Activated CD4-positive, alpha-beta T cell treated with anti-CD3 and anti-CD28 coated beads, Interleukin-2, amount 10 ng/mL, durations not matched to agents 7 days and 5 days (primary cell): ENCODE results near the gene ENPP3. TPM values are rescaled to one million over a fixed set of nuclear protein-coding genes. Genes with fewer than 3 reads are reported as not detected.

Experiments used
- CTCF ChIA-PET: fragments of 350-600 bp; sonication (Branson Sonifier 250); formaldehyde crosslinking; loops from one replicate; lab custom pipeline; 2021; ENCODE audit warnings: antibody characterized with exemption; lab: Charles Lee
- POLR2A ChIA-PET: fragments of 350-600 bp; sonication (Branson Sonifier 250); formaldehyde crosslinking; loops from one replicate; lab custom pipeline; 2021; ENCODE audit warnings: antibody characterized with exemption; lab: Charles Lee
- DNase-seq: peaks from one replicate; pipeline ENCODE4 v3.0.0-alpha.2; 2020
- H3K27ac Mint-ChIP-seq: one replicate; pipeline ENCODE4 v1.8.0; 2021; ENCODE audit warnings: mild to moderate bottlenecking, moderate library complexity, mixed read lengths
- H3K27me3 Mint-ChIP-seq: one replicate; pipeline ENCODE4 v1.8.0; 2021; ENCODE audit warnings: mixed read lengths
- H3K36me3 Mint-ChIP-seq: one replicate; pipeline ENCODE4 v1.8.0; 2021; ENCODE audit warnings: low read depth, mixed read lengths
- H3K4me1 Mint-ChIP-seq: one replicate; pipeline ENCODE4 v1.8.0; 2021; ENCODE audit warnings: mixed read lengths
- H3K4me3 Mint-ChIP-seq: one replicate; pipeline ENCODE4 v1.8.0; 2021; ENCODE audit warnings: mild to moderate bottlenecking, moderate library complexity, mixed read lengths
- H3K9me3 Mint-ChIP-seq: one replicate; pipeline ENCODE4 v1.8.0; 2021; ENCODE audit warnings: mixed read lengths
- total RNA-seq, 2 experiments: library from RNA; stranded (reverse); gene quantifications; one replicate each; pipeline ENCODE4 v1.2.3, GENCODE V29; 2021

ENPP3 gene
- total RNA-seq, 2 experiments from 2014 or later, result 0.19 to 0.35 TPM

- H3K27ac Mint-ChIP-seq, result no peak overlapping the region
- no peaks in the 10 kb centered on the region for H3K4me1 Mint-ChIP-seq
- ChIA-PET CTCF (no interaction called here), POLR2A (no interaction called here)
- no peak overlapping the region for H3K4me3 Mint-ChIP-seq
- peaks cover 11% of the 10 kb centered on the region for H3K27me3 Mint-ChIP-seq
- DNase-seq, result no peak
- H3K36me3 Mint-ChIP-seq, result no peaks in the 10 kb centered on the region
- no peaks in the 10 kb centered on the region for H3K9me3 Mint-ChIP-seq
These were observed 129.5 kb downstream of the ENPP3 start for GRCh38 chr6:131766631-131767030.

GRCh38 chr6:131768964-131769363 is 131.9 kb downstream of the ENPP3 start:
- H3K4me1 Mint-ChIP-seq, result no peaks in the 10 kb centered on the region
- no peak overlapping the region for H3K4me3 Mint-ChIP-seq
- no peaks in the 10 kb centered on the region for H3K36me3 Mint-ChIP-seq
- CTCF ChIA-PET, result no interaction called here
- H3K27ac Mint-ChIP-seq, result no peak overlapping the region
- H3K27me3 Mint-ChIP-seq, result peaks cover 13% of the 10 kb centered on the region
- POLR2A ChIA-PET, result no interaction called here
- H3K9me3 Mint-ChIP-seq, result no peaks in the 10 kb centered on the region
- no peak for DNase-seq

GRCh38 chr6:131769385-131770141 is 132.5 kb downstream of the ENPP3 start:
- ChIA-PET POLR2A (no interaction called here), CTCF (no interaction called here)
- DNase-seq, result no peak
- H3K9me3 Mint-ChIP-seq, result no peaks in the 10 kb centered on the region
- H3K36me3 Mint-ChIP-seq, result no peaks in the 10 kb centered on the region
- H3K27ac Mint-ChIP-seq, result no peak overlapping the region
- peaks cover 13% of the 10 kb centered on the region for H3K27me3 Mint-ChIP-seq
- no peak overlapping the region for H3K4me3 Mint-ChIP-seq
- H3K4me1 Mint-ChIP-seq, result no peaks in the 10 kb centered on the region

- no peak for DNase-seq
- Mint-ChIP-seq H3K27me3 (peaks cover 11% of the 10 kb centered on the region), H3K9me3 (no peaks in the 10 kb centered on the region), H3K4me3 (no peak overlapping the region), H3K36me3 (no peaks in the 10 kb centered on the region), H3K27ac (no peak overlapping the region), H3K4me1 (no peaks in the 10 kb centered on the region)
- ChIA-PET POLR2A (no interaction called here), CTCF (no interaction called here)
These were observed 133.7 kb downstream of the ENPP3 start for GRCh38 chr6:131770776-131771175.

GRCh38 chr6:131773284-131773950 is 136.3 kb downstream of the ENPP3 start:
- no peak for DNase-seq
- POLR2A ChIA-PET, result no interaction called here
- Mint-ChIP-seq H3K4me1 (no peaks in the 10 kb centered on the region), H3K36me3 (no peaks in the 10 kb centered on the region), H3K27ac (no peak overlapping the region), H3K4me3 (no peak overlapping the region), H3K27me3 (peaks cover 13% of the 10 kb centered on the region), H3K9me3 (no peaks in the 10 kb centered on the region)
- CTCF ChIA-PET, result no interaction called here

- POLR2A ChIA-PET, result no interaction called here
- no peaks in the 10 kb centered on the region for H3K4me1 Mint-ChIP-seq
- H3K9me3 Mint-ChIP-seq, result no peaks in the 10 kb centered on the region
- H3K27ac Mint-ChIP-seq, result no peak overlapping the region
- peaks cover 13% of the 10 kb centered on the region for H3K27me3 Mint-ChIP-seq
- CTCF ChIA-PET, result no interaction called here
- H3K4me3 Mint-ChIP-seq, result no peak overlapping the region
- no peak for DNase-seq
- no peaks in the 10 kb centered on the region for H3K36me3 Mint-ChIP-seq
These were observed 138.8 kb downstream of the ENPP3 start for GRCh38 chr6:131775886-131776285.

GRCh38 chr6:131776985-131777384 is 139.9 kb downstream of the ENPP3 start:
- no peak overlapping the region for H3K27ac Mint-ChIP-seq
- ChIA-PET CTCF (no interaction called here), POLR2A (no interaction called here)

GRCh38 chr6:131778169-131778568 is 141.1 kb downstream of the ENPP3 start:
- Mint-ChIP-seq H3K9me3 (no peaks in the 10 kb centered on the region), H3K27me3 (peaks cover 6% of the 10 kb centered on the region), H3K27ac (no peak overlapping the region), H3K4me1 (no peaks in the 10 kb centered on the region), H3K36me3 (no peaks in the 10 kb centered on the region), H3K4me3 (no peak overlapping the region)
- ChIA-PET POLR2A (no interaction called here), CTCF (no interaction called here)
- DNase-seq, result no peak

More at GRCh38 chr6:131776985-131777384, 139.9 kb downstream of the ENPP3 start:
- H3K9me3 Mint-ChIP-seq, result no peaks in the 10 kb centered on the region
- peaks cover 10% of the 10 kb centered on the region for H3K27me3 Mint-ChIP-seq
- no peak for DNase-seq
- no peak overlapping the region for H3K4me3 Mint-ChIP-seq
- H3K36me3 Mint-ChIP-seq, result no peaks in the 10 kb centered on the region
- H3K4me1 Mint-ChIP-seq, result no peaks in the 10 kb centered on the region

GRCh38 chr6:131779304-131779703 is 142.2 kb downstream of the ENPP3 start:
- POLR2A ChIA-PET, result no interaction called here
- CTCF ChIA-PET, result no interaction called here
- no peaks in the 10 kb centered on the region for H3K9me3 Mint-ChIP-seq
- H3K4me3 Mint-ChIP-seq, result no peak overlapping the region
- no peak for DNase-seq
- H3K27me3 Mint-ChIP-seq, result peaks cover 6% of the 10 kb centered on the region
- no peak overlapping the region for H3K27ac Mint-ChIP-seq
- H3K4me1 Mint-ChIP-seq, result no peaks in the 10 kb centered on the region
- no peaks in the 10 kb centered on the region for H3K36me3 Mint-ChIP-seq

GRCh38 chr6:131780600-131780999 is 143.5 kb downstream of the ENPP3 start:
- H3K27me3 Mint-ChIP-seq, result peaks cover 8% of the 10 kb centered on the region
- H3K4me3 Mint-ChIP-seq, result no peak overlapping the region
- POLR2A ChIA-PET, result no interaction called here

GRCh38 chr6:131781687-131782086 is 144.6 kb downstream of the ENPP3 start:
- POLR2A ChIA-PET, result no interaction called here
- no peaks in the 10 kb centered on the region for H3K9me3 Mint-ChIP-seq
- no peak overlapping the region for H3K27ac Mint-ChIP-seq
- CTCF ChIA-PET, result interaction anchor here (0.6 kb wide), 1 partner anchor 757 kb away, joined by 3 read pairs; no protein-coding TSS in a partner anchor
- H3K4me1 Mint-ChIP-seq, result no peaks in the 10 kb centered on the region
- no peaks in the 10 kb centered on the region for H3K36me3 Mint-ChIP-seq
- DNase-seq, result no peak
- H3K27me3 Mint-ChIP-seq, result peaks cover 9% of the 10 kb centered on the region
- no peak overlapping the region for H3K4me3 Mint-ChIP-seq

More at GRCh38 chr6:131780600-131780999, 143.5 kb downstream of the ENPP3 start:
- CTCF ChIA-PET, result no interaction called here
- Mint-ChIP-seq H3K27ac (no peak overlapping the region), H3K4me1 (no peaks in the 10 kb centered on the region), H3K9me3 (no peaks in the 10 kb centered on the region), H3K36me3 (no peaks in the 10 kb centered on the region)
- DNase-seq, result no peak

- POLR2A ChIA-PET, result no interaction called here
These were observed 145.7 kb downstream of the ENPP3 start for GRCh38 chr6:131782764-131783163.

GRCh38 chr6:131784561-131784960 is 147.5 kb downstream of the ENPP3 start:
- ChIA-PET POLR2A (no interaction called here), CTCF (no interaction called here)
- Mint-ChIP-seq H3K27ac (no peak overlapping the region), H3K36me3 (no peaks in the 10 kb centered on the region), H3K27me3 (peaks cover 11% of the 10 kb centered on the region), H3K9me3 (no peaks in the 10 kb centered on the region), H3K4me3 (no peak overlapping the region), H3K4me1 (peaks cover 5% of the 10 kb centered on the region)
- DNase-seq, result no peak

More at GRCh38 chr6:131782764-131783163, 145.7 kb downstream of the ENPP3 start:
- Mint-ChIP-seq H3K27me3 (peaks cover 9% of the 10 kb centered on the region), H3K4me3 (no peak overlapping the region), H3K4me1 (no peaks in the 10 kb centered on the region), H3K27ac (no peak overlapping the region), H3K36me3 (no peaks in the 10 kb centered on the region), H3K9me3 (no peaks in the 10 kb centered on the region)
- CTCF ChIA-PET, result interaction anchor here (1.1 kb wide), 1 partner anchor 8 kb away, joined by 3 read pairs; no protein-coding TSS in a partner anchor
- DNase-seq, result no peak
